Measurements from ENCODE around the gene ARF3. TPM values are rescaled to one million over a fixed set of nuclear protein-coding genes. Genes with fewer than 3 reads are reported as not detected.

ARF3 gene
- total RNA-seq, 1 experiment from 2014 or later: 166 TPM

DNA sequence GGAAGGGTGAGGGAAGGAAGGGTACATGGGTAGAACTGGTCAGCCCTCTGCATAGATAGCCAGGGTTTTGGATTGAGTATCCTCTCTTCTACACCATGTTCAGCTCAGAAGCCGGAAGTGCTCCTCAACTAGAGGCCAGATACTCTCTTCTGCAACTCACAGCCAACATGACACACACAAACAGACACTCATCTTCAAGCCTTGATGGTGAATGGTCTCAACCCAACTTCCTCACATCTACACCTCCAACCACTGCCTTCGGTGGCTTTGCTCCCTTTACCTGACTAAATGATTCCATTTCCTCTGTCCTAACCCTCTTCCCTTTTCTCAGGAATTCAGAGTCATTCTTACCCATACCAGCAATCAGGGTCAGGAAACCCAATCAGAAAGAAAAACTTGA lies 24.4 kb downstream of the ARF3 start:
- ChIA-PET RAD21 (ENCODE audit: low non-redundant PET in 1 of 2, low total read pairs in 2 of 2, uncharacterized antibody in 2 of 2, unreplicated experiment in 2 of 2) (no interaction called here), CTCF (no interaction called here), POLR2A (no interaction called here)
- Histone ChIP-seq H3K9me3 (ENCODE audit: control insufficient read depth in 1 of 2, insufficient read depth in 1 of 2, low read depth in 1 of 2, low read length in 2 of 2) (no peaks in the 10 kb centered on the region), H3K9me2 (ENCODE audit: insufficient read depth) (no peaks in the 10 kb centered on the region), H3K4me1 (ENCODE audit: control insufficient read depth in 1 of 2, insufficient read depth in 2 of 2, low read length in 2 of 2) (no peaks in the 10 kb centered on the region), H3K27ac (ENCODE audit: low read depth, low read length) (no peak overlapping the region), H2AFZ (ENCODE audit: low read depth, low read length, poor library complexity, severe bottlenecking) (no peak overlapping the region), H3K9ac (ENCODE audit: low read length) (no peak overlapping the region), H3K4me2 (ENCODE audit: low read length) (no peak overlapping the region), H3K79me2 (ENCODE audit: insufficient read depth, low read length) (no peaks in the 10 kb centered on the region), H4K20me1 (ENCODE audit: insufficient read depth) (peaks cover 8% of the 10 kb centered on the region; the same call in 1 of the 2 replicates), H3K27me3 (ENCODE audit: insufficient read depth, low read length) (no peaks in the 10 kb centered on the region), H3K36me3 (ENCODE audit: control insufficient read depth in 1 of 2, insufficient read depth in 2 of 2, low read length in 2 of 2) (peaks cover 29 to 40% of the 10 kb centered on the region in 2 experiments), H3K4me3 (replicated peaks in 1 of 2; ENCODE audit: low read depth in 1 of 2, low read length in 2 of 2) (no peak overlapping the region)
- ATAC-seq: no peak
- TF ChIP-seq EZH2 (IDR thresholded peaks at IDR 0.05): no peak
- TF ChIP-seq, protein P1, sequence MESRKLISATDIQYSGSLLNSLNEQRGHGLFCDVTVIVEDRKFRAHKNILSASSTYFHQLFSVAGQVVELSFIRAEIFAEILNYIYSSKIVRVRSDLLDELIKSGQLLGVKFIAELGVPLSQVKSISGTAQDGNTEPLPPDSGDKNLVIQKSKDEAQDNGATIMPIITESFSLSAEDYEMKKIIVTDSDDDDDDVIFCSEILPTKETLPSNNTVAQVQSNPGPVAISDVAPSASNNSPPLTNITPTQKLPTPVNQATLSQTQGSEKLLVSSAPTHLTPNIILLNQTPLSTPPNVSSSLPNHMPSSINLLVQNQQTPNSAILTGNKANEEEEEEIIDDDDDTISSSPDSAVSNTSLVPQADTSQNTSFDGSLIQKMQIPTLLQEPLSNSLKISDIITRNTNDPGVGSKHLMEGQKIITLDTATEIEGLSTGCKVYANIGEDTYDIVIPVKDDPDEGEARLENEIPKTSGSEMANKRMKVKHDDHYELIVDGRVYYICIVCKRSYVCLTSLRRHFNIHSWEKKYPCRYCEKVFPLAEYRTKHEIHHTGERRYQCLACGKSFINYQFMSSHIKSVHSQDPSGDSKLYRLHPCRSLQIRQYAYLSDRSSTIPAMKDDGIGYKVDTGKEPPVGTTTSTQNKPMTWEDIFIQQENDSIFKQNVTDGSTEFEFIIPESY (IDR thresholded peaks at IDR 0.05; ENCODE audit: extremely low read depth, insufficient replicate concordance, low read length): no peak
- no peak for TF ChIP-seq MAX (IDR thresholded peaks at IDR 0.05)
- TF ChIP-seq EGR1 (IDR thresholded peaks at IDR 0.05; ENCODE audit: low read depth): no peak
- TF ChIP-seq POLR2A (IDR thresholded peaks at IDR 0.05; ENCODE audit: borderline replicate concordance, extremely low read depth, insufficient read depth, insufficient read length): no peak
- TF ChIP-seq REST (IDR thresholded peaks at IDR 0.05; ENCODE audit: low read depth): no peak
- no peak for TF ChIP-seq POLR2AphosphoS5 (IDR thresholded peaks at IDR 0.05; ENCODE audit: low read depth, low read length)
- no peak for TF ChIP-seq JUND (IDR thresholded peaks at IDR 0.05)
- TF ChIP-seq, protein P2, sequence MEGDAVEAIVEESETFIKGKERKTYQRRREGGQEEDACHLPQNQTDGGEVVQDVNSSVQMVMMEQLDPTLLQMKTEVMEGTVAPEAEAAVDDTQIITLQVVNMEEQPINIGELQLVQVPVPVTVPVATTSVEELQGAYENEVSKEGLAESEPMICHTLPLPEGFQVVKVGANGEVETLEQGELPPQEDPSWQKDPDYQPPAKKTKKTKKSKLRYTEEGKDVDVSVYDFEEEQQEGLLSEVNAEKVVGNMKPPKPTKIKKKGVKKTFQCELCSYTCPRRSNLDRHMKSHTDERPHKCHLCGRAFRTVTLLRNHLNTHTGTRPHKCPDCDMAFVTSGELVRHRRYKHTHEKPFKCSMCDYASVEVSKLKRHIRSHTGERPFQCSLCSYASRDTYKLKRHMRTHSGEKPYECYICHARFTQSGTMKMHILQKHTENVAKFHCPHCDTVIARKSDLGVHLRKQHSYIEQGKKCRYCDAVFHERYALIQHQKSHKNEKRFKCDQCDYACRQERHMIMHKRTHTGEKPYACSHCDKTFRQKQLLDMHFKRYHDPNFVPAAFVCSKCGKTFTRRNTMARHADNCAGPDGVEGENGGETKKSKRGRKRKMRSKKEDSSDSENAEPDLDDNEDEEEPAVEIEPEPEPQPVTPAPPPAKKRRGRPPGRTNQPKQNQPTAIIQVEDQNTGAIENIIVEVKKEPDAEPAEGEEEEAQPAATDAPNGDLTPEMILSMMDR (IDR thresholded peaks at IDR 0.05 in 2 of 3, conservative IDR thresholded peaks at IDR 0.05 in 1 of 3; ENCODE audit: borderline replicate concordance in 1 of 3, insufficient read depth in 1 of 3, low read depth in 2 of 3, low read length in 2 of 3): no peak
- no peak for TF ChIP-seq ATF3 (IDR thresholded peaks at IDR 0.05)
- TF ChIP-seq EZH2phosphoT487 (IDR thresholded peaks at IDR 0.05; ENCODE audit: borderline replicate concordance): no peak
- no peak for TF ChIP-seq SIN3A (IDR thresholded peaks at IDR 0.05; ENCODE audit: low read depth)
- TF ChIP-seq SP1 (IDR thresholded peaks at IDR 0.05; ENCODE audit: low read depth): no peak
- no peak for TF ChIP-seq ELF1 (IDR thresholded peaks at IDR 0.05; ENCODE audit: borderline replicate concordance, low read depth)
- no peak for TF ChIP-seq FOSL1 (IDR thresholded peaks at IDR 0.05; ENCODE audit: low read depth)
- no peak for TF ChIP-seq CBX3 (IDR thresholded peaks at IDR 0.05; ENCODE audit: low read depth)
- no peak for TF ChIP-seq ZFX (IDR thresholded peaks at IDR 0.05)
- TF ChIP-seq SRF (IDR thresholded peaks at IDR 0.05; ENCODE audit: low read depth): no peak
- TF ChIP-seq RAD21 (IDR thresholded peaks at IDR 0.05; ENCODE audit: low read depth): no peak
- intact Hi-C loops (cut with micrococcal nuclease): no loop called here
- no TSS peak for BruUV-seq (replicated peaks)
- DNase-seq (ENCODE audit: low read depth, low spot score): no peak

All from HCT116 (cell line).